Stimulated activated CD4-positive, alpha-beta T cell treated with anti-CD3 and anti-CD28 coated beads, Interleukin-12 subunit alpha, Interleukin-12 subunit beta, amount 100 ng/mL, for 24 hours (primary cell): Measurements from ENCODE around the gene RHNO1.

Experiments used
- DNase-seq, 2 experiments: peaks; one replicate each; pipeline ENCODE4 v3.0.0-alpha.2; 2020; ENCODE audit warnings: low read depth in 2 of 2

The RHNO1 gene

GRCh38 chr12:2877047-2877952 is at the start of gene RHNO1, which contains the start of gene FOXM1:
TSS of gene RHNO1 (plus strand) at chr12:2877223. CDS start at chr12:2885367, 8,144 bp downstream.
TSS of gene FOXM1 (minus strand) at chr12:2877174. CDS start at chr12:2874478, 2,696 bp downstream.
- peak; percentile 75 to 80 for DNase-seq

GRCh38 chr12:2829275-2829674 is 47.7 kb upstream of the RHNO1 start:
- no peak for DNase-seq

- no peak for DNase-seq
Observed at GRCh38 chr12:2832550-2833127, 44.4 kb upstream of the RHNO1 start.

- DNase-seq = no peak
Observed at GRCh38 chr12:2833327-2833726, 43.7 kb upstream of the RHNO1 start.

GRCh38 chr12:2833810-2834209 is 43.2 kb upstream of the RHNO1 start:
- no peak for DNase-seq

- no peak for DNase-seq
Observed at GRCh38 chr12:2834581-2835491, 42.2 kb upstream of the RHNO1 start, which contains the start of gene NRIP2. TSS of gene NRIP2 (minus strand) at chr12:2835035. CDS start at chr12:2834983, 52 bp downstream.

GRCh38 chr12:2835691-2836403 is 41.2 kb upstream of the RHNO1 start:
- DNase-seq = no peak

GRCh38 chr12:2836574-2836973 is 40.4 kb upstream of the RHNO1 start:
- DNase-seq = no peak

- no peak for DNase-seq
Observed at GRCh38 chr12:2841056-2841650, 35.9 kb upstream of the RHNO1 start.

GRCh38 chr12:2842948-2843347 is 34.1 kb upstream of the RHNO1 start:
- DNase-seq = no peak

GRCh38 chr12:2844786-2845185 is 32.2 kb upstream of the RHNO1 start:
- DNase-seq = no peak

GRCh38 chr12:2845280-2845679 is 31.7 kb upstream of the RHNO1 start:
- no peak for DNase-seq

GRCh38 chr12:2851931-2852330 is 25.1 kb upstream of the RHNO1 start:
- DNase-seq = no peak

- DNase-seq = peak in 1 of 2 experiments; percentile 57
Observed at GRCh38 chr12:2853626-2854025, 23.4 kb upstream of the RHNO1 start.

GRCh38 chr12:2854669-2855453 is 22.2 kb upstream of the RHNO1 start:
- no peak for DNase-seq

GRCh38 chr12:2855546-2855945 is 21.5 kb upstream of the RHNO1 start:
- no peak for DNase-seq

GRCh38 chr12:2856051-2856450 is 21.0 kb upstream of the RHNO1 start:
- no peak for DNase-seq

- no peak for DNase-seq
Observed at GRCh38 chr12:2857021-2857431, 20.0 kb upstream of the RHNO1 start, which contains the start of gene TEX52. TSS of gene TEX52 (minus strand) at chr12:2857039. CDS start at chr12:2857026, 13 bp downstream.

GRCh38 chr12:2857576-2857975 is 19.4 kb upstream of the RHNO1 start:
- DNase-seq = no peak

GRCh38 chr12:2858334-2858733 is 18.7 kb upstream of the RHNO1 start:
- DNase-seq = no peak
